Parathyroid adenoma (tissue), 2 donors: ENCODE measurements around the gene PKDCC.
"Not testable (repeated sequence)": the region's sequence is repeated elsewhere in the genome, so short reads cannot be mapped to it uniquely, and the experiment has no call there.

Experiments
- H2AFZ ChIP-seq: fragments of 300-600 bp; sonication (generic); one replicate; pipeline ENCODE4 v1.7.0; 2017; ENCODE audit warnings: antibody characterized with exemption, mild to moderate bottlenecking
- H3K27ac ChIP-seq: fragments of 300-600 bp; sonication (generic); one replicate; pipeline ENCODE4 v1.7.0; 2017
- H3K27me3 ChIP-seq: fragments of 300-600 bp; sonication (generic); one replicate; pipeline ENCODE4 v1.7.0; 2017; ENCODE audit warnings: low read length; ENCODE audit not compliant: control insufficient read depth, insufficient read depth
- H3K36me3 ChIP-seq: fragments of 300-600 bp; sonication (generic); one replicate; pipeline ENCODE4 v1.7.0; 2017; ENCODE audit warnings: low read length; ENCODE audit not compliant: control insufficient read depth, insufficient read depth
- H3K4me1 ChIP-seq: fragments of 300-600 bp; sonication (generic); one replicate; pipeline ENCODE4 v1.7.0; 2017; ENCODE audit warnings: control low read depth
- H3K4me2 ChIP-seq: fragments of 300-600 bp; sonication (generic); one replicate; pipeline ENCODE4 v1.7.0; 2017; ENCODE audit warnings: low read length
- H3K4me3 ChIP-seq: fragments of 300-600 bp; sonication (generic); one replicate; pipeline ENCODE4 v1.7.0; 2017; ENCODE audit warnings: low read depth, low read length
- H3K79me2 ChIP-seq: fragments of 300-600 bp; sonication (generic); one replicate; pipeline ENCODE4 v1.7.0; 2017; ENCODE audit warnings: control low read depth
- H3K9ac ChIP-seq: fragments of 300-600 bp; sonication (generic); one replicate; pipeline ENCODE4 v1.7.0; 2017; ENCODE audit warnings: mild to moderate bottlenecking
- H3K9me3 ChIP-seq: fragments of 300-600 bp; sonication (generic); one replicate; pipeline ENCODE4 v1.7.0; 2017; ENCODE audit warnings: low read length; ENCODE audit not compliant: control insufficient read depth
- TF ChIP-seq, protein P1 (sequence below): fragments of 300-600 bp; sonication (generic); IDR thresholded peaks from one replicate; pipeline ENCODE4 v1.7.0; 2017; ENCODE audit warnings: antibody characterized with exemption, mild to moderate bottlenecking
- donor health status: primary hyperparathyroidism.

PKDCC gene

DNA sequence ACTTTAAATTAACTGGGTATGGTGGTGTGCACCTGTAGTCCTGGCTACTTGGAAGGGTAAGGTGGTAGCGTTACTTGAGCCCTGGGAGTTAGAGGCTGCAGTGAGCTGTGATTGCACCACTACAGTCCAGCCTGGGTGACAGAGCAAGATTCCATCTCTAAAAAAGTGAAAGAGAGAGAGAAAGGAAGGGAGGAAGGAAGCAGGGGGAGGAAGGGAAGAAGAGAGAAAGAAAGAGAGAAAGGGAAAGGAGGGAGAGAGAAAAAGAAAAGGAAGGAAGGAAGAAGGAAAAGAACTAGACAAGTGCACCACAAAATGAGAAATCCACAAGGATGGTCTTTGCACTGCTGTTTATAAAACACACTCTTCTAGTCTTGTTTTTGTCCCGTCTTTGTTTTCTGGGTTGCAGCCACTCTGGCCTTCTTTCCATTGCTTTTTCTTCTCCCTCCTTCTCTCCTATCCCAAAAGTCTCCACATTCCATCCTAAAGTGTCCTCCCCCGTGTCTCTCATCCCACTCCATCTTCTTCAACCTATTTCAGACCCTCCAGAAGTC is 32.0 kb downstream of the PKDCC start:
- Histone ChIP-seq H3K9ac (no peak overlapping the region), H3K79me2 (no peaks in the 10 kb centered on the region), H3K4me1 (no peaks in the 10 kb centered on the region), H3K4me3 (no peak overlapping the region), H3K9me3 (no peaks in the 10 kb centered on the region), H3K27ac (no peak overlapping the region), H3K4me2 (no peak overlapping the region), H3K36me3 (no peaks in the 10 kb centered on the region), H2AFZ (no peak overlapping the region), H3K27me3 (no peaks in the 10 kb centered on the region)
- TF ChIP-seq, protein P1, sequence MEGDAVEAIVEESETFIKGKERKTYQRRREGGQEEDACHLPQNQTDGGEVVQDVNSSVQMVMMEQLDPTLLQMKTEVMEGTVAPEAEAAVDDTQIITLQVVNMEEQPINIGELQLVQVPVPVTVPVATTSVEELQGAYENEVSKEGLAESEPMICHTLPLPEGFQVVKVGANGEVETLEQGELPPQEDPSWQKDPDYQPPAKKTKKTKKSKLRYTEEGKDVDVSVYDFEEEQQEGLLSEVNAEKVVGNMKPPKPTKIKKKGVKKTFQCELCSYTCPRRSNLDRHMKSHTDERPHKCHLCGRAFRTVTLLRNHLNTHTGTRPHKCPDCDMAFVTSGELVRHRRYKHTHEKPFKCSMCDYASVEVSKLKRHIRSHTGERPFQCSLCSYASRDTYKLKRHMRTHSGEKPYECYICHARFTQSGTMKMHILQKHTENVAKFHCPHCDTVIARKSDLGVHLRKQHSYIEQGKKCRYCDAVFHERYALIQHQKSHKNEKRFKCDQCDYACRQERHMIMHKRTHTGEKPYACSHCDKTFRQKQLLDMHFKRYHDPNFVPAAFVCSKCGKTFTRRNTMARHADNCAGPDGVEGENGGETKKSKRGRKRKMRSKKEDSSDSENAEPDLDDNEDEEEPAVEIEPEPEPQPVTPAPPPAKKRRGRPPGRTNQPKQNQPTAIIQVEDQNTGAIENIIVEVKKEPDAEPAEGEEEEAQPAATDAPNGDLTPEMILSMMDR: no peak

DNA sequence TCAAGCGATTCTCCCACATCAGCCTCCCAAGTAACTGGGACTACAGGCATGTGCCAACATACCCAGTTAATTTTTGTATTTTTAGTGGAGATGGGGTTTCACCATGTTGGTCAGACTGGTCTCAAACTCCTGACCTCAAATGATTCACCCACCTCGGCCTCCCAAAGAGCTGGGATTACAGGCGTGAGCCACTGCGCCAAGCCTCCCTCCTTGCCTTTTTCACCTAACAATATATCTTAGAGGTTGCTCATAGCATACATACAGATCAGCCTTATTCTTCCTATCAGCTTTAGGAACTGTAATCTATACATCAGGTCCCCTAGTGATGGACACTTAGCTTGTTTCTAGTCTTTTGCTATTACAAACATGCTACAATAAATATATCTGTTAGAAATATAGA is 33.3 kb downstream of the PKDCC start:
- H3K27me3 ChIP-seq, H3K4me3 ChIP-seq, H3K79me2 ChIP-seq, H2AFZ ChIP-seq, H3K9ac ChIP-seq, H3K9me3 ChIP-seq, H3K36me3 ChIP-seq, H3K27ac ChIP-seq, H3K4me2 ChIP-seq, H3K4me1 ChIP-seq: not testable (repeated sequence)

DNA sequence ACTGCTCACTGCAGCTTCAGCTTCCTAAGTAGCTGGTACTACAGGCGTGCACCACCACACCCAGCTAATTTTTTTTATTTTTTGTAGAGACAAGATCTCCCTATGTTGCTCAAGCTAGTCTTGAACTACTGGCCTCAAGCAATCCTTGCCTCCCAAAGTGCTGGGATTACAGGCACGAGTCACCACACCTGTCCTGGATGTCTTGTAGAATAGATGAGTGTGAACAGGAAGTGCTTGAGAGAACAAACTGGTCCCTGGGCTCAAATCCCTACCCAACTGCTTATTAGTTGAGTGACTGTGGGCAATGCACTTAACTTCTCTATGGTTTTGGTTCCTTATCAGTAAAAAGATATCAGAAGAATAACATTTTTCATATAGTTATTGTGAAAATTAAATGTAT is 34.2 kb downstream of the PKDCC start:
- Histone ChIP-seq H3K27me3 (no peaks in the 10 kb centered on the region), H3K4me1 (no peaks in the 10 kb centered on the region), H3K4me2 (no peak overlapping the region), H3K9ac (no peak overlapping the region), H2AFZ (no peak overlapping the region), H3K9me3 (no peaks in the 10 kb centered on the region), H3K36me3 (no peaks in the 10 kb centered on the region), H3K79me2 (no peaks in the 10 kb centered on the region), H3K27ac (no peak overlapping the region), H3K4me3 (no peak overlapping the region)
- TF ChIP-seq, protein P1: no peak

DNA sequence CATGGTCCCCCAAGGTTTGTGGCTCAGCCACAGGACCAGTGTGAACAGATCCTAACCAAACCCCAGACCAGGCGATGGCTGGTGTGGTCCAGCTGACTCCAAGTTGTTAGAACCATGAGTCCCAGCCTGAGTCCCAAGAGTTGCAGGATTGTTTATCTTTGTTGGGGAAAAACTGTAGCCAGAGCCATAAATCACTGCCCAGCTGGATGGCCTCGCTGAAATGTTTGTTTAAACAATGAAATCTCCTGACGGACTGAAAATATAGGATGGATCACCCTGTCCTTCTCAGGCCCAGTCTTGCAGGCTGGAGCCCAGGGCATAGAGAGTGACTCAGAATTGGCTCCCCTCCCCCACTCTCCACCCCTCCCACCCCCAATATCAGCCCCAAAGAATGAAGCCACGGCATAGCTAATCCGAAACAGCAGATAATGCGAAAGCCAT is 36.4 kb downstream of the PKDCC start:
- Histone ChIP-seq H3K27ac (no peak overlapping the region), H2AFZ (no peak overlapping the region), H3K4me1 (no peaks in the 10 kb centered on the region), H3K9ac (no peak overlapping the region), H3K4me2 (no peak overlapping the region), H3K9me3 (no peaks in the 10 kb centered on the region), H3K36me3 (no peaks in the 10 kb centered on the region), H3K79me2 (no peaks in the 10 kb centered on the region), H3K27me3 (no peaks in the 10 kb centered on the region), H3K4me3 (no peak overlapping the region)
- TF ChIP-seq, protein P1: no peak

DNA sequence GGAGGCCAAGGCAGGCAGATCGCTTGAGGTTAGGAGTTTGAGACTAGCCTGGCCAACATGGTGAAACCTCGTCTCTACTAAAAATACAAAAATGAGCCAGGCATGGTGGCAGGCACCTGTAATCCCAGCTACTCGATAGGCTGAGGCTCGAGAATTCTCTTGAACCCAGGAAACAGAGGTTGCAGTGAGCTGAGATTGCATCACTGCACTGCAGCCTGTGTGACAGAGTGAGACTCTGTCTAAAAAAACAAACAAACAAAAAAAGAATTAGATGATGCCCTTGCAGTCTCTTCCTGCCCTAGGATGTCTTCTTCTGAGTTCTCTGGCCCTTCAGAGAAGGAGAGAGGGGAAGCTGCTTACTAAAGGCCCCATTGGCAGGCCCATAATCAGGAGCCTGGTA is 37.2 kb downstream of the PKDCC start:
- not testable (repeated sequence) for H3K79me2 ChIP-seq, H3K4me1 ChIP-seq, H3K27ac ChIP-seq, H3K27me3 ChIP-seq, H3K9ac ChIP-seq, H3K9me3 ChIP-seq, H3K36me3 ChIP-seq, H3K4me3 ChIP-seq, H3K4me2 ChIP-seq, H2AFZ ChIP-seq
